HG03342 (cell line): Measurements from ENCODE around the gene CCDC3.

Source experiments
- ATAC-seq: cut with Tn5 transposase; IDR thresholded peaks from one replicate; pipeline ENCODE4 v1.9.1; 2021; ENCODE audit warnings: mild to moderate bottlenecking, moderate library complexity; ENCODE audit not compliant: unreplicated experiment

Gene CCDC3

GRCh38 chr10:12928571-12928970 lies 72.9 kb downstream of the CCDC3 start:
- no peak for ATAC-seq

DNA sequence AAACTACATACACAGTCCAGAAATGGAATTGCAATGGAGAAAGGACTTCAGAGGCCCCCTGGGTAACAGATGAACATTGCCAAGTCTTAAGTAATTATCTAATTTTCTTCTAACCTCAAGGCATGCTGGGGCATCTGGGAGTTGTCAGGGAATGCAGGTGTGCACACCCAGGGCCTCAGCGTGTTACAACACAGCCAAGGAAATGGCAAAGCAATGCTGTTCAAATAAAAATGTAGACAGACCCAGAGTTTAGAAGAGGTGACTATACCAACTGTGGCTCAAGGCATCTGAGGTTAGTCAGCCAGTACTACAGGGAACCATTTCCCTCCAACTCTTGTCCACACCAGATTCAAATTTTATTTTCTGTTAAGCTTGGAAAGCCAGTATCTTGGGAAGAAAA lies 73.6 kb downstream of the CCDC3 start:
- no peak for ATAC-seq

GRCh38 chr10:12925845-12926244 lies 75.7 kb downstream of the CCDC3 start:
- no peak for ATAC-seq

DNA sequence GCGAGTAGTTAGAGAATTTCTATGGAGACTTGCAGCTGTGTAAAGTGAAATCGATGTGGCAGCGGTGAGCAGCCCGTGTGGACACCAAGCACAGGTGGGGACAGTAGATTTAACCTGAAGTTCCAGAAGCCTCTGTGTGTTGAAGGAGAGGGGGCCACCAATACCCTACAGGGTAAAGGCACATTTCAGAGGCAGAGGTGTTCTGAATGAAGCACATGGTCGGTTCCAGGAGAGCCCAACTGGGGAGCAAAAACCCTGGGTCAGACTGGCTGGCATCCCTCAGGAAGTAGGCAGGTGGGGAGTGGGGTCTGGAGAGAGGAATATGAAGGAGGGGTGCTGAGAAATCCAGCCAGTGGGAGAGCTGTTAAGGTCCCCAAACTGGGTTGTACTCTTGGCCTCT lies 76.6 kb downstream of the CCDC3 start:
- no peak for ATAC-seq

- ATAC-seq: no peak
Observed at GRCh38 chr10:12922117-12922900, 79.2 kb downstream of the CCDC3 start.

- no peak for ATAC-seq
Observed at GRCh38 chr10:12921163-12921562, 80.3 kb downstream of the CCDC3 start.

GRCh38 chr10:12919574-12919973 lies 81.9 kb downstream of the CCDC3 start:
- no peak for ATAC-seq

- ATAC-seq: no peak
Observed at GRCh38 chr10:12916587-12916986, 84.9 kb downstream of the CCDC3 start.

DNA sequence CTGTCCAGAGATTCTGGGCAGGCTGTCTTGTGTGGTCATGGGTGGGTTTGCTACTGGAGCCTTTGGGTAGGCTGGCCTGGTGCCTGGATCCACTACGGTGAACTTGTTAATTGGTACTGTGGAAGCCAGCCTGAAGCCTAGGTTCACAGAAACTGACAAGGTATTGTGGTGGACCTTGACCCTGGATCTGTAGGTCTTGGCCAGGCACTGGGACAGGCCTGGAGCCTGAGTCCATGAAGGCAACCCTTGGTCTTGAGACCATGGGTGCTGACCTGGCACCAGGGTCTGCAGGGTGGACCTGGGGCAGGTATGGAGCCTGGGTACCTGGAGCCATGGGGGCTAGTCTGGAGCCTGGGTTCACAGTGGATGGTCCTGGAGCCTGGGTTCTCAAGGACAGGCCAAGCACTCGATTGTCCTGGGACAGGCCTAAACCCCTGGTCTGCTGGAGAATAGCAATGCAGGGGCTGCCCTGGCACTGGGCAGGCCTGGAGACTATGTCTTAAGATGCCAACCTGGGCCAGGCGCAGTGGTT lies 85.8 kb downstream of the CCDC3 start:
- no peak for ATAC-seq

GRCh38 chr10:12914111-12914510 lies 87.4 kb downstream of the CCDC3 start:
- no peak for ATAC-seq

DNA sequence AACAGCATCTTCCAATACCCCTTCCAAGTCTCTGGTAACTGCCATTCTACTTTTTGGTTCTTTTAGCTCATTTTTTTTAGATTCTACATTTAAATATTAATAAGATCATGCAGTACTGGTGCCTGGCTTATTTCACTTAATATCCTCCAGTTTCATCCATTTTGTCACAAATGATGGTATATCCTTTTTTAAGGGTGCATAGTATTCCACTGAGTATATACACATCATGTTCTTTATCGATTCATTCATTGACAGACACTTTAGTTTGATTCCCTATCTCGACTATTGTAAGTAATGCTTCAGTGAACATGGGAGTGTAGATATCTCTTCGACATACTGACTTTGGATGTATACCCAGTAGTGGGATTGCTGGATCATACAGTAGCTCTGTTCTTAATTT lies 89.7 kb downstream of the CCDC3 start:
- no peak for ATAC-seq

GRCh38 chr10:12910835-12911234 lies 90.7 kb downstream of the CCDC3 start:
- ATAC-seq: no peak

GRCh38 chr10:12909836-12910185 lies 91.7 kb downstream of the CCDC3 start:
- ATAC-seq: no peak

GRCh38 chr10:12909182-12909835 lies 92.2 kb downstream of the CCDC3 start:
- ATAC-seq: no peak

DNA sequence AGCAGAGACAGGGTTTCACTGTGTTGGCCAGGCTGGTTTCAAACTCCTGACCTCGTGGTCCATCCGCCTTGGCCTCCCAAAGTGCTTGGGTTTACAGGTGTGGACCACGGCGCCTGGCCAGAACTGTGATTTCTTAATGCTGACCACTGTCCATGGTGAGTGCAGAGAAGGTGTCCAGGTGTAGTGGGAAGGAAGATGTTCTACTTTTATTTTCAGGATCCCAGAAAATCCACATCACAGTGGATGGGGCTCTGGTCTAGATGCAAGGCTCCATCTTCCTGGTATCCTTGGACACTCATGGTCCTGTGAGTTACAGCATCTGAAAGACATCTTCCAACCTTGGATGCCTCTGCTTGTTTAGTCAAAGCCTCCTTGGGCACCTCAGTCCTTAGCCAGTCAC lies 92.7 kb downstream of the CCDC3 start:
- ATAC-seq: no peak

DNA sequence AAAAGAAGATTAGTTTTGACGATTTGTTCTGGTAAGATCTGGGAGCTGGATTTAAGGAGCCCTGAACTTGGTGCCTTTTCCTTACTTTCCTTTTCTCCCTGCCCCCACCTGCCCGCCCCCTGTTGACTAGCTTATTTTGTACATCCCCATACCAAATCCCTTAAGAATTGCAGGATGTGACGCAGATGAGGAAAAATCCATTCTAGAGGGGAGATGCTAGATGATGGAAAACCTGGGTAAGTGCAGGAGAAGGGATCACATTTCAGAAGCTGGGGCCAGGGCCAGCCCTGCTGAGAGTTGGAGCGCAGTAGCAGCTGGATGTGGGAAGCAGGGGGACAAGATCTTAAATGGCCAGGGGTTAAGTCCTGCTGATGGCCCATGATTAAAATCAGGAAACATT lies 93.9 kb downstream of the CCDC3 start:
- no peak for ATAC-seq

GRCh38 chr10:12906051-12906541 lies 95.4 kb downstream of the CCDC3 start:
- ATAC-seq: no peak

GRCh38 chr10:12905067-12905466 lies 96.4 kb downstream of the CCDC3 start:
- ATAC-seq: no peak

- no peak for ATAC-seq
Observed at GRCh38 chr10:12902851-12903358, 98.6 kb downstream of the CCDC3 start.

DNA sequence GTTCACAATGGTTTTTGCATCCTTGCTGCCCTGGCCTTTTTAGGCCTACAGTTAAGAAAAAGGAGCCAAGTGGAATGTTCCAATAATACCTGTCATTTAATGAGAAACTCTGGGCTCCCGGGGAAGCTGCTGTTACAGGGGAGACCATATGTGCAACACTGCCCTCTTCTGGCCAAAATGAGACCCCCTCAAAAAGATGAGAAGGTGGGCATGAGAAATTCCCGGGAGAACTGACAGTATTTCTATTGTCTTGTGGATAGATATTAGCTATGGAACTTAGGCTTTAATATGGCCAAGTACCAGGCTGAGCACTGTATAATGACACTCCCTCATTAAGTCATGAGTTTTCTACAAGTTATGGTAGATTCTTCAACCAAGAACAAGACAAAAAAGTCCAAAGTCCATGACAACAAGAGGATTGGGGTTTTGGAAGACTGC lies 99.4 kb downstream of the CCDC3 start:
- ATAC-seq: no peak

DNA sequence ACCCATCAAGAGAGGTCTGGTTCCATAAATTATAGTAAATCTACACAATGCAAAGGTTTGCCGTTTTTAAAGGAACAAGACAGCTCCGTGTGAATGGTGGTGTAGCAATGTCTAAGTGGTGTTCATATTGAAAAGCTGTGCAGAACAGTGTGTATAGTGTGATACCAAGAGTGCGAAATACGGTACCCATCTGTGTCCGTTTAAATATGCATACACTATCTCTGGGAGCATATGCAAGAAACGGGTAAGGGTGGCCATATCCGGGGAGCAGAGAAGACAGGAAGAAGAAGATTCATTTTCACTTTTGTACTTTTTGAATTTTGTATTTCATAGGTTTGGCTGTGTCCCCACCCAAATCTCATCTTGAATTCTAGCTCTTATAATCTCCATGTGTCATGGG lies 102.0 kb downstream of the CCDC3 start:
- no peak for ATAC-seq

DNA sequence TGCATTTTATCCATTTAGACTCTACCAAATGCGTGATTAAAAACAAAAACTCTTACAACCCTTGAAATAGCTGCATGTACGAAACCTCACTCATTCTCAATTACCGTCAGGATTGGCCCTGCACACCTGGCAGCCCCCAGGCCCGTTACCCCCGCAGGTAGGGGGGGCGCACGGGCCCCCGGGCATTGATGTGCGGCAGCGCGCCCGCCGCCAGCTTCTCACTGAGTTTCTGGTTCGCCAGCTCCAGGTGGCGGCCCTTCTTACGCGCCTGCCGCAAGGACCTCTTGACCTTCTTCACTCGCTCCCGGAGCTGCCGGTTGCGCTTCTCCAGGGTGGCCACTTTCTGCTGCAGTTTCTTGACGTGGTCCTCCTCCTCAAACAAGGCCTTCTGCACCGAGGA lies 103.2 kb downstream of the CCDC3 start:
- ATAC-seq: no peak
